Peyer's patch (tissue), 4 donors: ENCODE measurements around the gene ADRB2.

Experiments
- POLR2A ChIP-seq, 2 donors: fragments of 450-650 bp; IDR thresholded peaks; one replicate each; pipeline ENCODE4 v1.5.1; 2017; ENCODE audit warnings: antibody characterized with exemption in 2 of 2, mild to moderate bottlenecking in 2 of 2, moderate library complexity in 2 of 2
- TF ChIP-seq, protein P1 (sequence below), 6 experiments: fragments of 450-650 bp in 4 of 6; fragments of 200-600 bp in 2 of 6; sonication (generic) in 1 of 6; IDR thresholded peaks; one replicate each; pipeline ENCODE4 v1.5.1; 2017 to 2019; ENCODE audit warnings: antibody characterized with exemption in 6 of 6, mild to moderate bottlenecking in 3 of 6, moderate library complexity in 1 of 6

DNA sequence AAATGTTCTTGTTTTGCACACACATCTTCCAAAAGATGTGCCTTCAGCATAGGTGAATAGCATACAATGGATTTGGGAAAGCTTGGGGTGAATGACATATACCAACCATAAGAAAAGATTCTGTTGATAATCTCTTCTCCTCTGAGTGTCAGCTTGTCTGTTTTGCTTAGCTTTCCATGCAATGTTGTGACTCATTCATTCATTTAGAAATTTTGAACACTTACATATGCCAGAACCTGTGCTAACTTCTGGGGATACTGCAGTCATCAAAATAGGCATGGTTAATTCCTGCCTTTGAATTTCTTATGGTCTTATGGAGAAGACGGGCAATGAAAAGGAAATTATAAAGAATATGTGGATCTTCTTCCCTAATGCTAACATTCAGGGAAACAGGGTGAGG, 14.1 kb downstream of the ADRB2 start:
- TF ChIP-seq, protein P1, sequence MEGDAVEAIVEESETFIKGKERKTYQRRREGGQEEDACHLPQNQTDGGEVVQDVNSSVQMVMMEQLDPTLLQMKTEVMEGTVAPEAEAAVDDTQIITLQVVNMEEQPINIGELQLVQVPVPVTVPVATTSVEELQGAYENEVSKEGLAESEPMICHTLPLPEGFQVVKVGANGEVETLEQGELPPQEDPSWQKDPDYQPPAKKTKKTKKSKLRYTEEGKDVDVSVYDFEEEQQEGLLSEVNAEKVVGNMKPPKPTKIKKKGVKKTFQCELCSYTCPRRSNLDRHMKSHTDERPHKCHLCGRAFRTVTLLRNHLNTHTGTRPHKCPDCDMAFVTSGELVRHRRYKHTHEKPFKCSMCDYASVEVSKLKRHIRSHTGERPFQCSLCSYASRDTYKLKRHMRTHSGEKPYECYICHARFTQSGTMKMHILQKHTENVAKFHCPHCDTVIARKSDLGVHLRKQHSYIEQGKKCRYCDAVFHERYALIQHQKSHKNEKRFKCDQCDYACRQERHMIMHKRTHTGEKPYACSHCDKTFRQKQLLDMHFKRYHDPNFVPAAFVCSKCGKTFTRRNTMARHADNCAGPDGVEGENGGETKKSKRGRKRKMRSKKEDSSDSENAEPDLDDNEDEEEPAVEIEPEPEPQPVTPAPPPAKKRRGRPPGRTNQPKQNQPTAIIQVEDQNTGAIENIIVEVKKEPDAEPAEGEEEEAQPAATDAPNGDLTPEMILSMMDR (IDR thresholded peaks at IDR 0.05): no peak
- no peak for TF ChIP-seq POLR2A (IDR thresholded peaks at IDR 0.05)
